Activated T-cell treated with anti-CD3 and anti-CD28 coated beads, Interleukin-2, amount 50 U/mL, for 4 hours (primary cell): Measurements from ENCODE around the gene KCNS1. TPM values are rescaled to one million over a fixed set of nuclear protein-coding genes. Genes with fewer than 3 reads are reported as not detected.
A peak's percentile ranks its signal among the peaks of the same experiment; 100 is the strongest.

Experiments used
- ATAC-seq, 2 donors: fragments of 200-7000 bp; cut with Tn5 transposase; one replicate each; pipeline ENCODE4 v1.10.0; 2021
- DNase-seq: peaks from one replicate; pipeline ENCODE4 v3.0.0-alpha.2; 2020
- H3K27me3 Mint-ChIP-seq: one replicate; pipeline ENCODE4 v1.8.0; 2021; ENCODE audit warnings: low read depth, mixed read lengths
- H3K36me3 Mint-ChIP-seq: one replicate; pipeline ENCODE4 v1.8.0; 2022; ENCODE audit warnings: mixed read lengths; ENCODE audit not compliant: insufficient read depth
- H3K4me1 Mint-ChIP-seq: one replicate; pipeline ENCODE4 v1.8.0; 2021; ENCODE audit warnings: low read depth, mixed read lengths
- H3K4me3 Mint-ChIP-seq: one replicate; pipeline ENCODE4 v1.8.0; 2021; ENCODE audit warnings: mild to moderate bottlenecking, moderate library complexity, mixed read lengths
- H3K9me3 Mint-ChIP-seq: one replicate; pipeline ENCODE4 v1.8.0; 2021; ENCODE audit warnings: mixed read lengths
- total RNA-seq, 3 donors: library from RNA; stranded (reverse); gene quantifications; one replicate each; pipeline ENCODE4 v1.2.1, GENCODE V29; 2021

KCNS1 gene
- total RNA-seq, 3 donors from 2014 or later: 0.13 to 0.37 (median 0.16) TPM

DNA sequence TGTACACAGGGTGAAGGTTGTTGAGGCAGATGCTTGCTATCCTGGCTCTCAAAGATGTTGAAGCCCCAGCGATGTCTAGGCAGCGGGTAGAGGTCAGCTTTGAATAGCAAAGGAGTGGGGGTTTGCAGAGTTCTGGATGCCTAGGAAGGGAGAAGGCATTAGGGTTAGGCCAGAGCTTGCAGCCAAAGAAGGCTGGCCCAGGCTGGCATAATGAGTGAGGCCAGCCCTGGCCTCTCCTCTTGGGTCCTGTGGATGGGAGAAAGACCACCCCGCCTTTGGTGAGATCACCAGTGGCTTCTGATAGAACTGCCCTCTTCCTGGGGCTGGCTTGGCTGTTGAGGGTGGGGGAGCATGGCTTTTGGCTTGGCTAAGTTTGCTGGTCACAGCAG is 14.5 kb upstream of the KCNS1 start:
- ATAC-seq (no peak), DNase-seq (no peak)
- peaks cover 8% of the 10 kb centered on the region for H3K27me3 Mint-ChIP-seq
- no peaks in the 10 kb centered on the region for H3K36me3 Mint-ChIP-seq
- H3K4me3 Mint-ChIP-seq: no peak overlapping the region
- H3K4me1 Mint-ChIP-seq: peaks cover 4% of the 10 kb centered on the region
- H3K9me3 Mint-ChIP-seq: no peaks in the 10 kb centered on the region

DNA sequence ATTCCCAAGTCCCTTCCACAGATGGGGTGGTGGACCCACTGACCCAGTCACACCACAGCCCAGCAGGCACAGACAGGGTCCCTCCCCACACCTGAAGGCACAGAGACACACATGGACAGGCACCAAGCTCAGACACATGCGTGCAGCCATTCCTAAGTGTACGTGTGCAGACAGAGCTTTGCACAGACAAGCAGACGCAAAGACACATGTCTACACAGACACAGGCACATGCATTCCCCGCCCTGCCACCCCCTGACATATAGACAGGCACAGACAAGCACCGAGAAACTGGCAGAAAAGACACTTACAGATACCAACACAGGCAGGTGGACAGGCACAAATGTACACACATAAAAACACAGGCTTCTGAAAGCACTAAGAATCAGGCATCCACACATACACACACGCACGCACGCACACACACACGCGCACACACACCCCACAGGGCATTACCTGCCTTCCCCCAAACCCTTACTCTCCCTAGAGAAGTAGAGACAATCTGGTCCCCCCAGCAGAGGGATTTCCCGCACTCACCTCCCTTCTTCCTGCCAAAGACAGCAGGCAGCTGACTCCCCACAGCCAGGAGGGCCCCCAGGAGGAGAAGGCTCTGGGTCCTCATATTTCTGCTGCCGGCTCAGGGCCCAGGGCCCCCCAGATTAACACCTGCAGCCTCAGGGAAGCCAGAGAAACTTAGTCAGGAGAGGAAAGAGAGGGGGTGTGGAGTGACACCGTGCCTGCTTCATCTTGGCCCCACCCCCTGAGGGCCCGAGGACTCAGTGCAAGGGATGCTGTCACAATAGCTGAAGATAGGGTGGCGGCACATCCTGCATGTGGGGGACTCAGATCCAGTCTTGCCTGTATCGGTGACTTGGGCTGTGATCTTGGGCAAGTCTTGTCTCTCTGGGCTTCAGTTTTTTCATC is 13.8 kb upstream of the KCNS1 start, which contains the start of gene WFDC5:
Gene WFDC5, minus strand, starts transcription at position 710 of the 921 bp plus-strand sequence. Its CDS starts 91 bp downstream, at position 619.
- DNase-seq: no peak
- H3K4me1 Mint-ChIP-seq: peaks cover 4% of the 10 kb centered on the region
- no peaks in the 10 kb centered on the region for H3K9me3 Mint-ChIP-seq
- H3K4me3 Mint-ChIP-seq: no peak within 1 kb of the TSS
- H3K27me3 Mint-ChIP-seq: peaks cover 8% of the 10 kb centered on the region
- H3K36me3 Mint-ChIP-seq: no peaks in the 10 kb centered on the region
- ATAC-seq: peak; percentile 75 to 78

DNA sequence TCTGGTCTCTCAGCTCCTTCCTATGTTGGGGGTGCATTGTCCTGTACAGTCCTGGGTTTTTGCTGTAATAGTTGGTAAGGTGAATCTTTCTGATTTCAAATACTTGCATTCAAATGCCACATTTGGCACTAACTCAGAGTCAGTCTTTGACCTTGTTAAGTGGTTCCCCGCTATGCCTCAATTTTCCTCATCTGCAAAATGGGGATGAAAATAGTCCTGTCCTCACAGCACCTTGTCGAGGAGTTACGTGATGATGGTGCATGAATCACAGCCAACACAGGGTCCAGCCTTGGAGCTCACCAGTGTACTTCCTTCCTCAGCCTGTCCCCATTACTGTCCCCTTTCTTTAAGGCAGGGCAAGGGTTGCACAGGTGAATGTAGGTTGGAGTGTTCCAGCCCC is 12.9 kb upstream of the KCNS1 start:
- Mint-ChIP-seq H3K36me3 (no peaks in the 10 kb centered on the region), H3K9me3 (no peaks in the 10 kb centered on the region), H3K4me1 (peaks cover 4% of the 10 kb centered on the region), H3K27me3 (peaks cover 7% of the 10 kb centered on the region), H3K4me3 (no peak overlapping the region)
- DNase-seq (no peak), ATAC-seq (no peak)

DNA sequence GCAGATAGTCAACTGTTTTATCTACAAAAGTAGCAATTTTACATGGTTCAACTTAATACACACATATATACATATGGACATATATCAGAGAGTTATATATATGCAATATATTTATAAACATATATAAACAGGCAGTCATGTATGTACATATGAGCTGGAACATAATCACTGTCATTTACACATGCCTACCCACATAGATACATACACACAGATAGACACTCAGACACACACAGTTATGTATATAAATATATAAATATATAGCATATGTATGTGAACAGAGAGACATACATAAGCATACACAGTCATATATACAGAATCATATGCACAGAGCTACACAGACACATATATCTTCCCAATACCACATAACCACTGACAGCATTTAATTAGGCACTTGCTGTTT is 11.8 kb upstream of the KCNS1 start:
- DNase-seq (no peak), ATAC-seq (no peak)
- no peaks in the 10 kb centered on the region for H3K9me3 Mint-ChIP-seq
- no peak overlapping the region for H3K4me3 Mint-ChIP-seq
- H3K27me3 Mint-ChIP-seq: peaks cover 8% of the 10 kb centered on the region
- H3K36me3 Mint-ChIP-seq: no peaks in the 10 kb centered on the region
- peaks cover 4% of the 10 kb centered on the region for H3K4me1 Mint-ChIP-seq

DNA sequence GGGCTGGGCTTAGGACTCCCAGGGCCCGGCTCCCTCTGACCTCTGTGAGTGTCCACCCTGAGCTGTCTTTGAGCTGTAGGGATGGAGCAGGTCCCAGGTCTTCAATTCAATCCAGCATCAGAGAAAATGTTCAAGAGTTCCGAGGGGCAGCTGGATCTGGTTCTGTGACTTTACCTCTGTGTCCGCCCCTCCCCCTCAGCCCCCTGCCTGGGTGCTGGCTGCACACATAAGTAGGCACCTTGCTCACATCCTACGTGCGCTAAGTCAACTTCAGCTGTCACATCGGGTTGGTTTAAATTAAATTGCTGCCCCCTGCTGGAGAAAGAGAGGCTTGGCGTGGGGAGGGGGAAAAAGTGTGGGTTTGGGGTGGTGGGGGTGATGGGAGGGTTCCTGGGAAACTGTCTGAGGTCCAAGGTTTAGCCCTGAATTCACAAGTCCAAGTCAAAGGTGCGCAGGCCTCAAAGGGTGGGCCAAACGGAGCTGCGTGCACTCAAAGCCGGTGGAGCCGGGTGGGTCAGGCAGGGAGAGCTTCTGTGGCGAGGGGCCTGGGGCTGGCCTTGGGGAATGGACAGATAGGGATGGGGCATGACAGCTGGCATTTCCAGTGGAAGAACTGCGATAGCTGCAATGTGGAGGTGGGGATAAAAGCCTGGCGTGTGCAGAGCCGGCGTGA is 11.0 kb upstream of the KCNS1 start:
- Mint-ChIP-seq H3K36me3 (no peaks in the 10 kb centered on the region), H3K4me3 (no peak overlapping the region), H3K27me3 (peaks cover 11% of the 10 kb centered on the region), H3K4me1 (peaks cover 4% of the 10 kb centered on the region), H3K9me3 (no peaks in the 10 kb centered on the region)
- ATAC-seq: peak in 1 of 2 donors; percentile 6
- DNase-seq: no peak

DNA sequence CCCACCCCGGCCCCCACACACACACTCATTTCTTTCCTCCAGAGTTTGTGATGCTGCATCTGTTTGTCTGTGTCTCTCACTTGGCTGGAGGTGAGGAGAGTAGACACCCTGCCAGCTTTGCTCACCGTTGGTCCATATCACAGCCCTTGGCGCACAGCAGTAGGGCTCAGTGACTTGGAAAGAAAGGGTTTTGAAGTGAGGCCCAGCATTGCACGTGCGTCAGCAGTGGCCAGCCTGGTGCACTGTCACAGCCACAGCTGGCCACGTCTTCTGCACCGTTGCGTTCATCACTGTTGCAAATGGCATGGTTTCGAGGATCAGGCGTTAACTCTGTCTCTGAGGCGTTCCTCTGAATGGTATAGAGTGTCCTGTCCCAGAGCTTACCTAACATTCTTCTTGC is 10.4 kb upstream of the KCNS1 start:
- Mint-ChIP-seq H3K4me3 (no peak overlapping the region), H3K36me3 (no peaks in the 10 kb centered on the region), H3K9me3 (no peaks in the 10 kb centered on the region), H3K4me1 (peaks cover 4% of the 10 kb centered on the region), H3K27me3 (peaks cover 14% of the 10 kb centered on the region)
- no peak for ATAC-seq
- DNase-seq: no peak

DNA sequence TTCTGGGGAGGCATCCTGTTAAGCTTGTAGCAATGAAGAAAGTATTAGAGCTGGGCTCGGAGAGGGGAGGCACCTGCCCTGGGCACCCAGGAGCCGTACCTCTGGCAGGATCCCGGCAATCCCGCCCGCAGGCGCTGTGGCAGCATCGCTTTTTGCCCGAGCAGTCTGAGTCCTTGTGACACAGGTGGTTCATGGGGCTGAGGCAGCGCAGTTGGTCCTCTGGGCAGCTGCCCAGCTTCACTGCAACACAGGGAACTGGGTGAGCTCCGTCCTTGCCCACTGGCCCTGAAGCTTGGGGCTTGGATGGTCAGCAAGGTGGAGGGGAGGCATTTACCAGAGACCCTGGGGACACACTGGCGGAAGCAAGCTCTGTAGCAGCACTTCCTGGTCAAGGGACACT is 9.4 kb upstream of the KCNS1 start:
- no peaks in the 10 kb centered on the region for H3K36me3 Mint-ChIP-seq
- H3K9me3 Mint-ChIP-seq: no peaks in the 10 kb centered on the region
- peaks cover 4% of the 10 kb centered on the region for H3K4me1 Mint-ChIP-seq
- ATAC-seq (no peak), DNase-seq (no peak)
- no peak overlapping the region for H3K4me3 Mint-ChIP-seq
- H3K27me3 Mint-ChIP-seq: peaks cover 14% of the 10 kb centered on the region

DNA sequence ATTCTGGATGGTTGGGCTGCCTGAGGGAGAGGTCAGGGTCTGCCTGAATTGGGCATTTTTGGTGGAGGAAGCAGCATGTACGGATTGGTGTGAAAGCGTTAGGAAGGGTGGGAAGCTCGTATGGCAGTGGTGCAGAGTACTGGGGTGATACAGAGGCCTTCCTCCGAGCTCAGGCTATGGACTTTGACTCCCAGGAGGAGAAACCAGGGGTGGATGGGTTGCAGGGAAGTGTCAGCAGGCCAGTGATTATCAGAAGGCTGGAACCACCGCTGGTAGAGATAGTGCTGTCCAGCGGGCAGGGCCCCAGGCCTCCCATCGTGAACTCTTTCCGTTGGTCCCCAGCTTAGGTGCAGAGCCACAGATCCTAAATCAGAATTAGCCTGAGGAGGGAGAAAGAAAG is 8.7 kb upstream of the KCNS1 start:
- H3K36me3 Mint-ChIP-seq: no peaks in the 10 kb centered on the region

DNA sequence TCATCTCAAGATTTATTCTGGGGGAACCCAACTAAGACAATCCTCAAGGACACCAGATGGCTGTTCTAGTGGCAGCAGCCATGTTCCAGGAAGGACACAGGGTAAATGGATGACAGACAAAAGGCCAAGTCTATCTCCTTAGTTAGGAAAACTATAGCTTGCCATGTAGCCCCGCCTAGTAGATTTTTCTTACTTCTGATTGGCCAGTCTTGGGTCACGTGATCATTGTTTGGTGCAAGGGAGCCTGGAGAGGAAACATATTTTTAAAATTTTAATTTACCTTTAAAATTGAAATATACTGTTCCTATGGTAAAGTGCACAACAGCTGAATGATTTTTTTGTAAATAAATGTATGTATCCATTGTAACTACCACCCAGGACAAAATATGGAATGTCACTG is 4.4 kb upstream of the KCNS1 start:
- ATAC-seq: no peak
- no peaks in the 10 kb centered on the region for H3K36me3 Mint-ChIP-seq
- H3K9me3 Mint-ChIP-seq: no peaks in the 10 kb centered on the region
- DNase-seq: no peak
- peaks cover 27% of the 10 kb centered on the region for H3K27me3 Mint-ChIP-seq
- peaks cover 5% of the 10 kb centered on the region for H3K4me1 Mint-ChIP-seq
- H3K4me3 Mint-ChIP-seq: no peak overlapping the region

More for the DNA sequence above, 8.7 kb upstream of the KCNS1 start:
- Mint-ChIP-seq H3K9me3 (no peaks in the 10 kb centered on the region), H3K4me1 (peaks cover 2% of the 10 kb centered on the region), H3K27me3 (peaks cover 14% of the 10 kb centered on the region), H3K4me3 (no peak overlapping the region)
- ATAC-seq (no peak), DNase-seq (no peak)

DNA sequence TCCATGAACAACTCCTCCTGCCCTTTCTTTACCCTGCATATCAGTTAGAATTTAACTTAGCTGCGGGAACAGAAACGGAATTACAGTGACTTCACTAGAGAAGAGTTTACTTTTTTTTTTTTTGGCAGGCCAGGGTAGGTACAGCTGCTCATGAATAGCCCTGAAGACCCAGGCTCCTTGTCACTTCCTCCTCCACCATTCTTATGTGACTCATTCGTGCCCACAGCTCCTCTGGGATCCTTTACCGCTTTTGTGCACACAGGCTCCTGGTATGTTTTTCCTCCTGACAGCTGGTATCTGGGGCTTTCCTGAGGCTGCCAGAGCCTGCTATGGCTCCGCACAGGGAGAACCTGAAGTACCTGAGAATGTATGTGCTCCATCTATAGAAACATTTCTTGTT is 3.9 kb upstream of the KCNS1 start:
- Mint-ChIP-seq H3K9me3 (no peaks in the 10 kb centered on the region), H3K36me3 (no peaks in the 10 kb centered on the region), H3K4me3 (no peak overlapping the region), H3K27me3 (peaks cover 32% of the 10 kb centered on the region), H3K4me1 (peaks cover 7% of the 10 kb centered on the region)
- ATAC-seq (no peak), DNase-seq (no peak)

DNA sequence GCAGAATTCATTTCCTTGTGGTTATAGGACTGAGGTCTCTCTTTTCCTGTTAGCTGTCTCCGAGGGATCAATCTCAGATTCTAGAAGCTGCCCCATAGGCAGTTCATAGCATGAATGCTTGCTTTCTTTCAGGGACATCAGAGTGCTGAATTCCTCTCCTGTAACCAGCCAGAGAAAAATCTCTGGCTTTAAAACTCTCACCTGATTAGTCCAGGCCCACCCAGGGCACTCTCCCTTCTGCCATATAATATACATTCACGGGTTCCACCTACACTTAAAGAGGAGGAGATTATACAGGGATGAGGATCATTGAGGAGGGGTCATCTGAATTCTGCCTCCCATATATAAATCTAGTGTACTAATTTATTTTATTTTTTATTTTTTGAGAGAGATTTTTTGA is 2.1 kb upstream of the KCNS1 start:
- H3K27me3 Mint-ChIP-seq: peaks cover 43% of the 10 kb centered on the region
- DNase-seq (no peak), ATAC-seq (no peak)
- peaks cover 7% of the 10 kb centered on the region for H3K4me1 Mint-ChIP-seq
- H3K9me3 Mint-ChIP-seq: no peaks in the 10 kb centered on the region
- H3K36me3 Mint-ChIP-seq: no peaks in the 10 kb centered on the region
- H3K4me3 Mint-ChIP-seq: no peak overlapping the region

DNA sequence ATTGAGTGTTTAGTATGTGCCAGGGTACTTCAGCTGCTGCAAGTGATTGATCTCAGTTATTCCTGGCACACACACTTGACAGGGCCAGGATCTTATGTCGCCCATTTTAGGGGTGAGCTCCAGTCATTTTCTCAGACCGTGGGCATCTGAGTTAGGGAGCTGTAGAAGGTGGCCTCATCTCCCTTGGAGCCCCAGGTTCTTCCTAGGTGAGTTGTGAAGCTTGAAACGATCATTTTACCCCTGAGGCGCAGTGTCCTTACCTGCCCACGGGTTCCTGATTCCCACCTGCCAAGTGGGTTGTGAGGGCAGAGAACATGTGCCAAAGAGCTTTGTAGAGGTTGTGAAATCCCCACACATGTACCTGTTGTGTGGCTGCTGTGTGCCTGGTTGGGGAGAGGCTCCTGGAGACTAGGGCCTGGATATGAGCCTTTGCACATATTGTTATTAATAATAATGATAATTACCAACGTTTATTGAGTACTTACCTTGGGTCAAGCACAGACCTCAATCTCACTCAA is 465 bp upstream of the KCNS1 start:
- no peak overlapping the region for H3K4me3 Mint-ChIP-seq

DNA sequence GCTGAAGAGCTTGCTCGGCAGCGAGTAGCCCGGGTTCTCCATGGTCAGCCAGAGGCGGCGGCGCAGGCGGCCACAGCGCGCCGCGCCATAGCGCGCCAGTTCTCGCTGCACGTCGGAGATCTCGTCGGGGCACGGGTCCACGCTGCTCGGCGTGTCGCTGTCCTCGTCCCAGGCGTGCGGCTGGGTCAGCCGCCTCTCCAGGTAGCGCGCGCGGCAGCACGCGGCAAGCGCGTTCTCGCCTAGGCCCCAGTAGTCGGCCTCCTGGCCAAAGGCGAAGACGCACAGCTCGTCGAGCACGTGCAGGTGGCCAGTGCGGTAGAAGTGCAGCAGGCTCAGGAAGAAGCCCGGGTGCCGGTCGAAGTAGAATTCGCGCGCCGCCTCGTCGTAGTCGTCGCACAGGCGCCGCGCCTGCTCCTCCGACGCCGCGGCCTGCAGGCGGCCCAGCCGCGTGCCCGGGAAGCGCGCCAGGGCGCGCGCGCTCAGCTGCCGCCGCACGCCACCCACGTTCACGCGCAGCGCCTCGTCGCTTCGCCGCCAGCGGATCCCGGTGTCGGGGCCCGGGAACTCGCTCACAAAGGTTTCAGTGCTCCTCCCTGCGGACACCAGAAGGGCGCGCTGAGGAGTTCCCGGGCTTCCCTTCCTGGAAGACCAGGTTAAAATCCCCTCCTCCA is 2.7 kb downstream of the KCNS1 start:
- Mint-ChIP-seq H3K4me3 (no peak overlapping the region), H3K27me3 (peaks cover 47% of the 10 kb centered on the region), H3K9me3 (no peaks in the 10 kb centered on the region), H3K36me3 (no peaks in the 10 kb centered on the region), H3K4me1 (peaks cover 15% of the 10 kb centered on the region)
- DNase-seq: no peak
- peak; percentile 33 to 49 for ATAC-seq

More for the DNA sequence above, 465 bp upstream of the KCNS1 start:
- peaks cover 47% of the 10 kb centered on the region for H3K27me3 Mint-ChIP-seq
- H3K36me3 Mint-ChIP-seq: no peaks in the 10 kb centered on the region
- DNase-seq (no peak), ATAC-seq (no peak)
- peaks cover 12% of the 10 kb centered on the region for H3K4me1 Mint-ChIP-seq
- no peaks in the 10 kb centered on the region for H3K9me3 Mint-ChIP-seq

DNA sequence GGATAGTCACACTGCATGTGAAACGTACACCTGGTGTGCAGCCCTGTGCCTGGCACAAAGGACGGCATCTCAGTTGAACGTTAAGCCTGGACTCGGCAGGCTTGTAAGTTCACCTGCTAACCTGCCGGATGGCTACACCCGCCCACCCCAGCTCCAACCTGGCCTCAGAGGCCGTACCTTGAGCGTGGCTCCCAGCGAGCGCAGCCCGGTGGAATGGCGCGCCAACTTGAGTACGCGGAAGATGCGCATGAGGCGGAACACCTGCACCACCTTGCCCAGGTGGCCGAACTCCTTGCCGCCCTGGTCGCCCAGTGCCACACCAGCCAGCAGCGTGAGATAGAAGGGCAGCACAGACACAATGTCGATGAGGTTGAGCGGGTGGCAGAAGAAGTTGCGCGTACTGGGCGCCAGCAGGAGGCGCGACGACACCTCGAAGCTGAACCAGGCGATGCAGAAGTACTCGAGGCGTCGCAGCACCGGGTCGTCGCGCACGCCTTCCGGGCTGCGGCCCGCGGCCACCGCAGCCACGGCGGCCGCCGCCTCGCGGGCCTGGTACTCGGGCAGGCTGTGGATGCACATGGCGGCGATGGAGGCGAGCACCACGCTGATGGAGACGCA is 3.3 kb downstream of the KCNS1 start:
- H3K27me3 Mint-ChIP-seq: peaks cover 45% of the 10 kb centered on the region
- DNase-seq (no peak), ATAC-seq (peak; percentile 51 to 61)
- no peaks in the 10 kb centered on the region for H3K36me3 Mint-ChIP-seq
- no peaks in the 10 kb centered on the region for H3K9me3 Mint-ChIP-seq
- H3K4me1 Mint-ChIP-seq: peaks cover 15% of the 10 kb centered on the region
- H3K4me3 Mint-ChIP-seq: peak overlapping the region; percentile 42
